CD4-positive, alpha-beta T cell treated with Interleukin-15 for 1 hour (primary cell): ENCODE results near the gene HS6ST1.

Experiments
- DNase-seq: peaks from one replicate; pipeline ENCODE4 v3.0.0-alpha.2; 2020

Gene HS6ST1

DNA sequence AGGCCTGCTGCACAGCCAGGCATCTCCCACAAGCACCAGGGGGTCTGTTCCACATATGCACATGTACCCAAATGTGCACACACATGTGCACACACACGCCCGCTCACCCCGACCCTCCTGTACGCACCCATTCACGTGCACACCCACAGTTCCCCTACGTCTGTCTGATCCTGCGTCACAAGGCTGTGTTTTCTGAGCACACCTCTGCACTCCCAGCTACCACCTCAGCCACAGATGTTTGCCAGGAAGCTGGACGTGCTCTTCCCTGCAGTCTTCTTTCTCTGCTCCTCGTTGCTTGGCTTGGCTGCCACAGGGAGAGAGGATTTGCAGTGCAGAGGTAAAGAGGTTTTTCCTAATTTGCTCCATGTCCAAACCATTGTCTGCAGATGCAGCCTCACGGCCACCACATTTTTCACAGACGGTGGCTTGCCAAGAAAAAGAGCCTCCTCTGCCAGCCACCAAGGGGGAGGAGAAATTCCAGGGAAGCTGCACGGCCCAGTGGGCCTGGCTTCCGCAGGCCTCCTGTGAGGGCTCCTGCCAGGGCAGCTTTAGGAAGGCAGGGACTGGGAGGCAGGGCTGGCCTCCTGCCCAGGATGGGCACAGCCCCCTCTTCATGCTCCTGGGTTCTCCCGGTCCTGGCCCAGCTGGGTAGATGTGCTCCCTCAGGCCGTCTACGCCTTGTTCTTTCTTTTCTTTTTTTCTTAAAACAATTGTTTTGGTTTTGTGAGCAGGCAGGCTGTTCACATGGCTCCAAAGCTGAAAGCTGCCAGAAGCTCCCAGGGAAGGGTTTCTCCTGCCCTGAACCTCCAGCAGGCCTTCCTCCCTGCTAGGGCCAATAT, 29.3 kb upstream of the HS6ST1 start:
- no peak for DNase-seq

DNA sequence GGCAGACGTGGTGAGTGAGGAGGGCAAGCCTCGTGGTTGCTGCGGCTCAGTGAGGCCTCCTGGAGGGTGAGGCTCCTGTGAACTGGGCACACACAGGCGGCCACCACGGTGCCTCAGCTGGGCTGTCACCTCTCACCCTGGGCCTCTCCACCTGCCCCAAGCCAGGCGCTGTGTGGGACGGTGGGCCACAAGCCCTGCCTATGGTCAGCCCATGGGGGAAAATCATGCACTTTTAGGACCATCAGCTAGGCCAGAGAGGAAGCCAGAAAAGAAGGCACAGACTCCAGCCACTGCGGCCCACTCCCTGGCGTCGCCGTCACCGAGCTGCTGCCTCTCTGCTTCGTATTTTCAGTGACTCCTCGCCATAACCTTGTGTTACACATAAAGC, 28.5 kb upstream of the HS6ST1 start:
- DNase-seq, result no peak

DNA sequence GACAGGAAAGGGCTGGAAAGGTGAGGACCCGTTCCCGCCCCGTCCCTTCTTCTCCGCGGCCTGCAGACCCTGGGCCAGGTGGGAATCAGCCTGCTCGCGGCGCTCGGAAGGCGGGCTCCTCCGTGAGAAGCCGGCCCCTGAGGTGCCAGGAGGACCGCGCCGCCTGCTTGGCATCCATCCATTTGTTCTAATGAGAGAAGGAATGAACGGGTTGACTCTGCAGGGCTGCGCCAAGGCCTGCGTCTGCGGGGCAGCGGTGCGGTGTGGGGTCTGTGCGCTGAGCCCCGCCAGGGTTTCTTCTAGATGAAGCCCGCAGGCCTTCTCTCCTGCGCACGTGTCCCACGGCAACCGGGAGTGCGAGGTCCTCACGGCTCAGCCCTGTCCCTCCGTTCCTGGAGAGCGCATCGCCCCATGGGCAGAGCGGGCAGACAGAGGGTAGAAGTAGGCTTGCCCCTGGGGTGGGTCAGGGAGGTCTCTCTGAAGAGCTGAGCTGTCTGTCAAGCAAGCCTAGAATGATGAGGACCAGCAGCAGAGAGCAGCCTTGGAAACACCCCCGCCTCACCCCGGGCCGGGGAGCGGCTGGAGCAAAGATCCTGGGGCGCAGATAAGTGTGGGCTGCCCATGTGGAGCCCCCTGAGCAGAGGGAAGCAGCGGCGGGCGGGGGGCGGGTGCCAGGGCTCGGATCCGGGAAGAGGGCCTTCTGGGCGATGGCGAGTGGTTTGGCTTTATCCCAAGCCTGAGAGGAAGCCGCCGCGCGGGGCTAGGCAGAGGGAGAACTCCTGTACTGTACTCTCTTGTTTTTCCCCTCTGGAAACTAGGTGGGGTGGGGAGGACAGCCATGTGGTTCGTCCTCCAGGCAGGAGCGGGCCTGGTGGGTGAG, 27.9 kb upstream of the HS6ST1 start:
- DNase-seq, result no peak

DNA sequence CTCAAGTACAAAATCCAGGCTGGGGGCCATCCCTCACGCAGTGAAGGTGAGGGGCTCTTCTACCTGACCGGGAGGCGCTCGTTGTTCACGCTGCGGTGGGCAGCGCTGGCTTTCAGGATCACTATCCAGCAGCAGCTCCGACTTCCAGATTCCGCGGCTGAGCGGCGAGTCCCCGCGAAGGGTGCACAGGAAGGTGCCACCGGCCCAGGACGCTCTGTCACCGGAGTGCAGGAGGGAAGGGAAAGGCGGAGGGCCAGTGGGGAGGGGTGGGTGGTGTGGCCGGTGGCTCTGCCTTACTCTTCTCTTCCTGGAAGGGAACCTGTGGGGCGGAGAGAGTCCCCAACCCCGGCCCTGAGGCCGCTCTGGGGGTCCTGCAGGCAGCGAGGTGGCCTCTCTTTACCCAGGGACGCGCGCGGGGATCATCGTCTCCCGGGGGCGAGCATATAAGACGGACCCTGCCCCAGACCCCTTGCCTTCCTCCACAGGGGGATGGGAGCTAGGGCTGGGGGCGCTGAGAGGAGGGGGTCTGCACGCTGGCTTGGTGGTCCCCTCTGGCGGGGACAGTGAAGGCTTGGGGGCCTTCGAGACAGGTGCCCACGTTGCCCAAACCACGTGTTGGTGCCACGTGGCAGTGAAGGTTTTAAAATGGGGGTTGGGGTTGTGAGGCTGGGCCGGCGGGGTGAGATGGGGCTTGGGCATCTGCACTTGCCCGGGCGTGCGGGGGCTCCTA, 26.9 kb upstream of the HS6ST1 start:
- no peak for DNase-seq

DNA sequence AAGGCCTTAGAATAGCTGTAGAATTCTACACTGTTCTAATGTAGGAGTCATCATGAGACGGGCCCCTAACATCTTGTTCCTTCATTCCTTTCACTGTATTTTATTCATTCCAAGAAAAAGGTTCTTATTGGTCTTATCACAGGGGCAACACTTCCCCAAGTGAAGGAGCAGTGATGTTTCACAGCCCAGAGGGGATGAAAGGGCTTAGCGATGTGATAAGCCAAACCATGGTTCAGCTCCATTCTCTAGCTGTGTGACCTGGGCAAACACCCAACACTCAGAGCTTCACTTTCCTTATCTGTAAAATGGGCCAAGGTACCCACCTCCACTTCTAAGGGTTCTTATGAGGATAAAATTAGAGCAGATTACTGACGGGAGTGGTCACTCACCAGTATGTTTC, 25.4 kb upstream of the HS6ST1 start:
- no peak for DNase-seq

DNA sequence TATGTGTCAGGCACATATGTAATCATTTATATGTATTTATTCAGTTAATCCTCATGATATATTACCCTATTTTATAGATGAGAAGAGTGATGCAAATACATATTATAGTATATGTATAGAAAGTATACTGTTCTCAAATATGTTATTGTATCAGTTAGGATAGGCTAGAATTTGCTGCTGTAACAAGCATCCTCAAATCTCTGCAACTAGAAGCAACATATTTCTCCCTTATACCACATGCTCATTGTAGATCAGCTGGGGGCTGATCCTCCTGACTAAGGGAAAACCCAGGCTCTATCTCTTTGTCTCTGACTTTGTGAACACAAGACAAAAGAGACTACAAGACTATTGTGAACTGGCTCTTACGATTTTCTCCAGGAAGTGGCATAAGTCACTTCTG, 24.8 kb upstream of the HS6ST1 start:
- DNase-seq, result no peak

DNA sequence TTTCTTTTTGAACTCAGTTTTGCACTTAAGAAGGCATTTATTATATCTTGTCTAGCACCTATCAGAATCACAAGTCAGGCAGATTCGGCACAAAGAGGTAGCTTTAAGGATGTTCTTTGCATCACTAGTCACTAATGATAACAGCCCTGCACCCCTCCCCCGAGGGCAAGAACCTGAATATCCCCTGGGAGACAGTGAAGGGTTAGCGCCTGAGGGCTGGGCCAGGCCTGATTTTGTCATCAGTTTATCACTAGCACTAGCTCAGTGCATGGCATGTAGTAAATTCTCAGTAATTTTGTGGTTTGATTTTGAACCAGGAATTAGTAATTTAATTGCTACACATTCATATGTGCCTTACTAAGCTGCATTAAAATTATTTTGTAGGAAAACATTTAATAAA, 23.9 kb upstream of the HS6ST1 start:
- DNase-seq, result no peak

DNA sequence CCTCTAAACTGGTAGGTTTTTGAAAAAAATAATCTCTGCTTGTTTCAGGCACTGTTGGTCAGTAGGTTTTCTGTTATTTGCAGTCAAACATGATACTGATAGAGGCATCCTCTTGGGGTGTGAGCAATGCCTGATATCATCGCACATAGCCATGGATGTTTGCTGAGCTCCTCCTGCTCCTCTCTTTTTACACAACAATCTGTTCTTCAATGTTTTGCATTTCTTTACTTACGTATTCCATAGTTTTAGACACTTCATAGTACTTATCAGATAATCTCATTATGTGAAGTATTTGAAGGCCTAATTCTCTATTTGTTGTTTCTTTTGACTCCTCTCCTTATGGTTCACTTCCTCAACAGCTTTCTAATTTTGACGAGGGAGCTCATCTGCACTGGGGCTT, 23.0 kb upstream of the HS6ST1 start:
- DNase-seq, result no peak

DNA sequence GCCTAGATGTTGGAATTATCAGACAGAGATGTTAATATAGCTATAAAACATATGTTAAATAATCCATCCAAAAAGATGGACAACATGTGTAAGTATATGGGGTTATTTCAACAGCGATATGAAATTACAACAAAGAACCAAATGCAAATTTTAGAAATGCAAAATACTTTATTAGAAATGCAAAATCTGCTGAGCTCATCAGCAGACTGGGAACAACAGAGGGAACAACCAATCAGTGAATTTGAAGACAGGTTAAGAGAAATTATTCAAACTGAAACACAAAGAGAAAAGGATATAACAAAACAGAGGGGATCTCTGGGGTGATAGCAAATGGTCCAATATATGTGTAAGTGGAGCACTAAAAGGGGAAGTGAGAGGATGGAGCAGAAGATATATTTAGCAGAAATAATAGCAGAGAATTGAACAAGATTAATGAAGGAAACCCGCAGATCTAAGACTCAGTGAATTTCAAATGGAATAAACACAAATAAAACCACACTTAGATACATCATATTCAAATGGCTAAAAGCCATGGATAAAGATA, 13.5 kb upstream of the HS6ST1 start:
- DNase-seq, result no peak

DNA sequence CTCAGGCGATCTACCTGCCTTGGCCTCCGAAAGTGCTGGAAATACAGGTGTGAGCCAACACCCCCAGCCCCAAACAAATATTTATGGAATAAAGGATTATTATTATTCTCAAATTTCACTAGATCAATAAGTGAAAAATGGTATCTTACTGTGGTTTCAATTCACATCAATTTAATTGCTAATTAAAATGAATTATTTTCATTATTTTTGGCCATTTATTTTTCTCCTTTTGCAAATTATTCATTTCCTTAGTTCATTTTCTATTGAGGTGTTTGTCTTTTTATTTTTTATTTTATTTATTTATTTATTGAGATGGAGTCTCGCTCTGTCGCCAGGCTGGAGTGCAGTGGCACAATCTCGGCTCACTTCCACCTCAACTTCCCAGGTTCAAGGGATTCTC, 11.9 kb upstream of the HS6ST1 start:
- no peak for DNase-seq

DNA sequence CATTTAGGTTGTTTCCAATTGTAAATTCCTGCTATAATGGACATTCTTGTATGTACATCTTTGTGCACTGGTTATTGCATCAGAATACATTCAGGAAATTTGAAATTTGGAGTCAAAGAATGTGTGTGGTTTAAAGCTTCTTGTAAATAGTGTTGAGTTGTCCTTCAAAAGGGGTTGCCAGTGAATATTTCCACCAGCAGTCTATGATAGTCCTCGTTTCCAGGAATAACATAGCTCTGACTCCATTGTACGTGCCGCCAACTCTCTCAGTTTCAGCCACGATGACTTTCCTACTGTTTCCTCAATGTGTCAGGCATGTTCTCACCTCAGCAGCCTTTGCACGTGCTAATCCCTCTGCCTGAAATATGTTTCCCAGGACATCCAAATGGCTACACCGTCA, 10.9 kb upstream of the HS6ST1 start:
- no peak for DNase-seq

DNA sequence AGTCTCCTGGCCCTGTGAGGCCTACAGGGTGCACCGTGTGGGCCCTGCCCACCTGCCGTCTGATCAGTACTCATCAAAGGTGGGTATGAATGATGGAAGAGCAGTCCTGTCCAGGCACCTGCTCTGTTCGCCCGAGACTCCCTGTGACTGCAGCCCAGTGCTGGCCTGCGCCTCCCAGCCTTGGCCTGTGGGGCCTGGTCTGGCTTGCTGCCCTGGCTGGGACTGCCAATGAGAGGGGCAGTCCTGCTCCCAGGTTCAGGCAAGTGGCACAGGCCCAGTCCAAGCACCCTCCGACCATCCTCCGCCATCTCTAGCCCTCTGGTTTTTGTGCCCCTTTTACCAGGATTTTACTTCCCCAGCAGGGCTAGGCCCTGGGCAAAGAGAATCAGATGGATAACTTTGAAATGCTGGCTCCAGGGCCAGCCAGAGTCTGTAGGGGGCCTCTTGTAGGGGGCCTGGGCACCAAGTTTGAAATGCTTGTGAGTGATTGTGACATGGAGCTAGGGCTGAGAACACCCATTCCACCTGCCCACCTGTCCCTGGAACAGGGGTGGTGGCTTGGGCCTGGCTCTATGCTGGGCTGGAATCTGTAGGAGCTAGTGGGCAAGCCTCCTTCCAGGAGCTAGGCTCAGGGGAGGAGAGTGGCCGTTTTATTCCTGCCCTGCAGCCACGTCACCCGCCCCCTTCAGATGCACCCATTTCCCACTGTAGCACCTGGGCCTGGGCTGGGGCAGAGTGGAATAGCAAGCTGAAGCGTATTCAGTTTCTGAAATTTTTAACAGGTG, 8.7 kb upstream of the HS6ST1 start:
- no peak for DNase-seq

DNA sequence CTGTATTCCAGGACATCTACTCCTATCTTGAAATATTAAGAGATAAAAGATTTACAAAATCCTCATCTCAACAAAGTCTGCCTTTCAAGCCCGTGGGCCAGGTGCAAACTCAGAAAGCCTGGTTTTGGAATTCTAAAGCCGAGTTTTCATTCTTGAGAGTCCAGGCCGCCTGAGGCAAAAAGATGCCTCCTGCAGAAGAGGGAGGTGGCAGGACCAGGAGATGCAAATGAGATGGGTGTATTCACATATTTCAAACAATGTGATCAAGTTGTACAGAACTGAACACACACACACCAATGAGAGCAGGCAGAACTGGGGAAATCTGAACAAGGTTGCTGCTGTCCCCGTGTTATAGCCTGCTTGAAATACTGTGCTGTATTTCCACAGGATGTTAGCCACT, 7.7 kb upstream of the HS6ST1 start:
- no peak for DNase-seq

DNA sequence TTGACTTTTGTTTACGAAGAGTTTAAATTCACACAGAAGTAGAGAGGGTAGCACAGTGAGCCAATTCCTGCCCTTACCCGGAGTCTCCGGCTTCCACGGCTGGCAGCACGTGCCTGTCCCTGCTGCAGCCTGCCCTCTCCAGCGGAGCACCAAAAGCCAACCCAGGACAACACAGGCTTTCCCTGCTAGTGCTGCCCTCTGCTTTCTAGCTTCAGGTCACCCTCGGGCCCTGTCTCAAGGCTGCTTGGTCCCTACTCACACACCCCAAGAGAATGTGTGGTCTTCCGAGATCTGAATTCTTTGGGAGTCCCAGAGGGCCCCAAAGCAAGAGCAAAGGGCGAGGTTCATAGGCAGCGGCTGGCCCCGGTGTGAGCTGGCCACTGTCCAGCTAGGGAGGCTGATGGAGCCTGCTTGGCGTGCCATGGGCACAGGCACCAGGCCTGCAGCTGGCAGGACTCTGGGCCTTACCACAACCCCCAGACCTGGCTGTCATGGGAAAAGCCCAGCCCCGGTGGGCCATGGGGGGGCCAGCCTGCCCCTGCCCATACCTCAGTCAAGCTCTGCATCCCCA, 7.0 kb upstream of the HS6ST1 start:
- no peak for DNase-seq

DNA sequence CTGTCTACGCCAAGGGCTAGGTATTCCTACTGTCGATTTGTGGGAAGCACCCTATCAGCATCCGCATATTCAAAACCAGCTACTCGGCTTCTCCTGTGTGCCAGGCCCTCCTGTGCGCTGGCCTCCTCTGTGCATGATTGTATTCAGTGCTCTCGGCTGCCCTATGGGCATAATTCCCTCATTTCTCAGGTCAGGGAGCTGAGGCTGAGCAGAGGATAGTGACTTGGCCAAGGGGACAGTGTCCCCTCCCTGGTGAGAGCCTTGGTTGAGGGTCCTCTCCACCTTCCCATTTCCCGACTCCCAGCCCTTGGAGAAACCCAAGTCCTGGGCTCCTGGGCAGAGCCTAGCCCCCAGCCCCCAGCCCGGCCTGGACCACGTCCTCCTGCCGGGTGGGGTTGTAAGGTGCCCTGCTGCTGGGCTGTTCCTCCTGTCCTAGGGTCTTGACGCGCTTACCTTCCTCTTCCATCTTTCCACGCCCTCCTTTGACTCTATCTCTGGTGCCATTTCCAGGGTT, 6.3 kb upstream of the HS6ST1 start:
- no peak for DNase-seq

DNA sequence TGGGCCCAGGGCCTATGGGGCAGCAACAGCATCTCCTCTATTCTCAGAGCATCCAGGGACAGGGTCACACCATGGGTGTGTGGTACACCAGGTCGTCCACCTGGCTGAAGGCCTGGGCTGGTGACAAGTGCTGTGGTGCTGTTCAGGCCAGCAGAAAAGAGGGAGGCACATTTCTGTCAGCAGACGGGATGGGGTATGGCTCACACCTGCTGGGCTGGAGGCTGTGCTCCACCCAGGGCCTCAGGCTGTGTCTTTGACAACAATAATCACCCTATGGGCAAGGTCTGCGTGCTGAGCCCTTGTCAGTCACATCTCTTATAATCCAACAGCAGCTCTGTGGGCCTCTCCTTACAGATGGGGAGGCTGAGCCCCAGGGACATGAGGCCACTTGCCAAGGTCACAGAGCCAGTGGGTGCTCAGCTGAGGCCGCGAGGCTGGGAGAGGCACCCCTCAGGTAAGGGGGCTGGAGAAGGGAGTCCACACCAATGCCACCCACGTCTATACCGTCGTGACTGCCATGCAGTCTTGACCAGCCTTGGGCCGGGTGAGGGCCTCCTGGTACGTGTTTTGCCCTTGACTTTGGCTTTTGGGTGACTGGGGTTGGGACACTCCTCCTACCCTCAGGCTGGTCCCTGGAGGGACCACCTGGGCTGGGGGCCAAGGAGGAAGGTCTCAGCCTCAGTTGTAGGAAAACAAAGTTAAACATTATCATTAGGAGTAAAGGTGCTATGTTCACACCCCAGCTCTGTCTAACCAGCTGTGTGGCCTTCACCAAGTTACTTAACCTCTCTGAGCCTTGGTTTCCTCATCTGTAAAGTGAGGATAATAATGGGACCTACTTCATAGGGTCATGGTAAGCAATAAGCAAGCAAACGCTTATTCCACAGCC, 5.6 kb upstream of the HS6ST1 start:
- peak; percentile 9 for DNase-seq

DNA sequence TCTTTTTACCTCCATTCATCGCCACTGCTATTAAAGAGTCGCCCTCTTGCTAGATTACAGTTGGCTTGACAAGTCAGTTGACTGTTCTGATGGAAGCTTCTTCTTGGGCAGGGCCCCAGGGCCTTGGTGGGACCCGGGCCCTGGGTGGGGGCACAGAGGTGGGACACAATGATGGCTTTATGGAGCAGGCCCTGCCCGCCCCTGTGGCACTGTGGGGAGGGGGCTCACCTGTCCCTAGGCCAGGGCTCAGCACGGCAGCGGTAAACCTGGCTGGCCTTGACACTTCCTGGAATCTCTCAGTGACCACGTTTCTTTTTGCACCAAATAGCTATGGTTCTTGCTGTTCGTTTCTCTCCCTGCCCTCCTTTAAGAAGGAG, 4.9 kb upstream of the HS6ST1 start:
- peak; percentile 7 for DNase-seq

DNA sequence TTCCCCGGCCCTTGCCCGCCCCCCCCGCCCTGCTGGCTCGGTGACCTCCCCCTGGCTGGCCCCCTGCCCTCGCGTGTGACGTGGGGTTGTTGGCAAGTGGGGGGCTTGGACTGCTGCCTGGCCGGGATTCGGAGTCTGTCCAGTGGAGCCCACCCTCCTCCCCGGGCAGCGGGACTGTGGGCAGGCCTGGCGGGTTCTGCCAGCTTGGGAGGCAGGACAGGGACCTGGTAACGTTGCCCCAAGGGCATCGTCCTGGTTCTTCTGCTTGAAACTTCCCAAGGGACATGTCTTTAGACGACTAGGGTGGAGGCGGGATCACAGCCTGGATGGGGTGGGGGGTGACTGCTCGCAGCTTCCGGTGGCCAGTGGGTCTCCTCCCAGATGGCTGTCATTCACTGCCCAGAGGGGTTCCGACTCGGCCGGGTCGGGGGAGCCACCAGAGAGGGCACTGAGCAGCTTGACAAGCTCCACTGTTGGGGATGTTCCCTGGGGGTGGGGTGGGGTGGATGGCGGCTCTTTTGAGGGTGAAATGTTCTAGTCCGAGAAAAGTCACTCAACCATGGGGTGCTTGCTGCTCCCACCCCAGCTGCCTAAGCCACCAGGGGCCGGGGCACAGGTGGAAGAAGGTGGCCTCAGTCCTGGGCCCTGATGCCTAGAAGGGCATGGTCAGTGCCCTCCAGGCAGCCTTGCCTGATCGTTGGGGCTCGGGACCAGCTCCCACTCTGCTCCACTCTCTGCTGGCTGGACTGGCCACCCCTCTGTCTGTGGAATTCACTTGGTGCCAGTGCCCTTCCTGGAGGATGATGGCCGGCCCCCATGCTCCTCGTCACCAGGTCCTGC, 4.3 kb upstream of the HS6ST1 start:
- peak; percentile 13 for DNase-seq

DNA sequence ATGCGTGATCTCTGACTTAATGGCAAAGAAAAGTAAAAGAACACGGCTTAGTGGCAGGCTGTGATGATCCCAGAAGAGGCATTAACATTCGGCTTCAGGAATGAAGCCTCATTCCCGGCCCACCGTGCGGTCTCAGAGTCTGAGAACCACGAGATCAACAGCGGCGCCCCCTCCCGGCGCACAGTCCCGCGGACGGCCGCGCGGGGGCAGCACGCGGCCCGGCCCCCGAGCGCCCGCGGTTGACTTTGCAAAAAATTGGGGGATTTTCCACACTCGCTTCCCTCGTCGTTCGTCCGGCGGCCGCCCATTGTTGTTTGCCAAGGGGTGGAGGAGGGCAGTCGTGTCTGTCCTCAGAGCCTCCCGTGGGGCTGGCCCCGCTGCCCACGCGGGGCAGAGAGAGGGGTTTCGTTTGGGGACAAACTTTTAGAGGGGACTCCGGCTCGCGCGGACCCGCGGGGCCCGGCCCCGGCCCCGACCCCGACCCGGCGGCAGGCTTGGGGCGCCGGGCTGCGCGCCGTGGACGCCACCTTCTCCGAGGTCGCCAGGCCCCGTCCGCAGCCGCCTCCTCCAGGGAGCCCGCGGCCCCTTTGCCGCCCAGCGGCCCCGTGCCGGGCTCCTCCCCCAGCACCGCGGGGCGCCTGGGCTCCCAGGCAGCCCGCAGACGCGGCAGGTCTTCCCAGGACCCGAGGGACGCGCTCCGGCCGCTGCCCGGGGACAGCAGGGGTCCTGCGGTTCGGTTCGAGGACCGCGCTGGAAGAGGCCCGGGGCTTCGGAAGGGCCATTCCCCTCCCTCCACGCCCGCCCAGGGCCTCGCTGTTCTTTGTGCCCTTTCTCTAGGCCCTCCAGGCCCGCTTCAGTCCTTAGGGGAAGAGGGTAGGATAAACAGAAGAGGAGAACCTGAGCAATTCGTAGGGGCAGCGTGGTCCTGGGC, 3.4 kb upstream of the HS6ST1 start:
- peak; percentile 81 for DNase-seq
